Neutrophil (primary cell): ENCODE data around the gene MEF2C.

Experiments
- H3K27ac ChIP-seq: fragments of 200-600 bp; sonication (generic); 2 replicates; pipeline ENCODE4 v1.5.1; 2016; ENCODE audit warnings: mild to moderate bottlenecking, moderate library complexity
- H3K27me3 ChIP-seq: fragments of 200-600 bp; sonication (generic); 2 replicates; pipeline ENCODE4 v1.6.0; 2016; ENCODE audit warnings: mild to moderate bottlenecking
- H3K36me3 ChIP-seq: fragments of 200-600 bp; sonication (generic); 2 replicates; pipeline ENCODE4 v1.5.1; 2017
- H3K4me1 ChIP-seq, 2 experiments: fragments of 200-600 bp in 1 of 2; sonication (generic) in 1 of 2; 1 replicate in 1 of 2; 2 replicates in 1 of 2; pipeline versions ENCODE4 v1.5.1 to v1.6.1; 2013 to 2016; ENCODE audit warnings: low read depth in 1 of 2, low read length in 1 of 2, mild to moderate bottlenecking in 1 of 2, moderate library complexity in 1 of 2; ENCODE audit not compliant: control insufficient read depth in 1 of 2, insufficient read depth in 1 of 2
- H3K4me3 ChIP-seq, 2 experiments: fragments of 200-600 bp in 1 of 2; sonication (generic) in 1 of 2; 1 replicate in 1 of 2; 2 replicates in 1 of 2; pipeline ENCODE4 v1.5.1; 2013 to 2016; ENCODE audit warnings: low read depth in 1 of 2, low read length in 1 of 2, mild to moderate bottlenecking in 1 of 2, moderate library complexity in 1 of 2
- H3K9me3 ChIP-seq: fragments of 200-600 bp; sonication (generic); 2 replicates; pipeline ENCODE4 v1.5.1; 2016
- CTCF ChIP-seq: fragments of 200-600 bp; sonication (generic); IDR thresholded peaks from 2 replicates; pipeline ENCODE4 v1.5.1; 2016; ENCODE audit warnings: antibody characterized with exemption

Gene MEF2C

GRCh38 chr5:88807327-88807726 lies 75.7 kb downstream of the MEF2C start:
- Histone ChIP-seq H3K36me3 (no peaks in the 10 kb centered on the region), H3K27ac (no peak overlapping the region), H3K4me3 (no peak overlapping the region), H3K4me1 (peaks cover 12 to 14% of the 10 kb centered on the region in 2 experiments), H3K9me3 (no peaks in the 10 kb centered on the region), H3K27me3 (no peaks in the 10 kb centered on the region)
- TF ChIP-seq CTCF = no peak

- no peak overlapping the region for H3K27ac ChIP-seq
- no peak overlapping the region for H3K4me3 ChIP-seq
- H3K27me3 ChIP-seq = no peaks in the 10 kb centered on the region
- H3K36me3 ChIP-seq = no peaks in the 10 kb centered on the region
- H3K4me1 ChIP-seq = peaks cover 2 to 4% of the 10 kb centered on the region in 2 experiments
- TF ChIP-seq CTCF = no peak
- no peaks in the 10 kb centered on the region for H3K9me3 ChIP-seq
Observed at GRCh38 chr5:88806338-88806737, 76.6 kb downstream of the MEF2C start.

GRCh38 chr5:88805151-88805784 lies 77.7 kb downstream of the MEF2C start:
- Histone ChIP-seq H3K4me3 (no peak overlapping the region), H3K27me3 (no peaks in the 10 kb centered on the region), H3K36me3 (no peaks in the 10 kb centered on the region), H3K9me3 (no peaks in the 10 kb centered on the region), H3K4me1 (no peaks in the 10 kb centered on the region), H3K27ac (no peak overlapping the region)
- no peak for TF ChIP-seq CTCF

GRCh38 chr5:88804444-88804843 lies 78.5 kb downstream of the MEF2C start:
- no peaks in the 10 kb centered on the region for H3K9me3 ChIP-seq
- no peak overlapping the region for H3K4me3 ChIP-seq
- no peak for TF ChIP-seq CTCF
- no peak overlapping the region for H3K27ac ChIP-seq
- no peaks in the 10 kb centered on the region for H3K4me1 ChIP-seq
- no peaks in the 10 kb centered on the region for H3K27me3 ChIP-seq
- no peaks in the 10 kb centered on the region for H3K36me3 ChIP-seq

- H3K36me3 ChIP-seq = no peaks in the 10 kb centered on the region
- H3K4me1 ChIP-seq = no peaks in the 10 kb centered on the region
- H3K4me3 ChIP-seq = no peak overlapping the region
- H3K9me3 ChIP-seq = no peaks in the 10 kb centered on the region
- no peak for TF ChIP-seq CTCF
- H3K27ac ChIP-seq = no peak overlapping the region
- H3K27me3 ChIP-seq = no peaks in the 10 kb centered on the region
Observed at GRCh38 chr5:88803309-88803708, 79.7 kb downstream of the MEF2C start.
